Measurements from ENCODE around the gene MCRIP1. TPM values are rescaled to one million over a fixed set of nuclear protein-coding genes. Genes with fewer than 3 reads are reported as not detected.

The MCRIP1 gene
- polyA plus RNA-seq, 3 donors: 102 to 124 (median 122) TPM

Other genes with a start within 250 kb of the MCRIP1 start
- gene NPLOC4, start 196.2 kb downstream of the MCRIP1 start, polyA plus RNA-seq (ENCODE audit: insufficient read length in 3 of 3): 10 to 100 TPM; 51.0 to 78.2 (median 73.9) TPM
- 1 to 10 TPM; 2.6 to 7.0 (median 4.2) TPM for gene TSPAN10, start 196.1 kb downstream of the MCRIP1 start, polyA plus RNA-seq (ENCODE audit: insufficient read length in 3 of 3)
- 10 to 100 TPM; 11.2 to 13.4 (median 11.8) TPM for gene PDE6G, start 176.7 kb downstream of the MCRIP1 start, polyA plus RNA-seq (ENCODE audit: insufficient read length in 3 of 3)
- 10 to 100 TPM; 18.9 to 24.0 (median 22.3) TPM for gene OXLD1, start 166.7 kb downstream of the MCRIP1 start, polyA plus RNA-seq (ENCODE audit: insufficient read length in 3 of 3)
- 10 to 100 TPM; 16.8 to 21.9 (median 17.5) TPM for gene CCDC137, start 166.6 kb downstream of the MCRIP1 start, polyA plus RNA-seq (ENCODE audit: insufficient read length in 3 of 3)
- 10 to 100 TPM; 41.8 to 49.7 (median 47.0) TPM for gene ARL16, start 149.5 kb downstream of the MCRIP1 start, polyA plus RNA-seq (ENCODE audit: insufficient read length in 3 of 3)
- gene HGS, start 149.3 kb downstream of the MCRIP1 start, polyA plus RNA-seq (ENCODE audit: insufficient read length in 3 of 3): 100 to 1,000 TPM in 1 of 3 donors, 10 to 100 TPM in 2; 95.1 to 111 (median 96.5) TPM
- 10 to 100 TPM; 47.5 to 67.4 (median 59.2) TPM for gene MRPL12, start 129.9 kb downstream of the MCRIP1 start, polyA plus RNA-seq (ENCODE audit: insufficient read length in 3 of 3)
- gene SLC25A10, start 121.0 kb downstream of the MCRIP1 start, polyA plus RNA-seq (ENCODE audit: insufficient read length in 3 of 3): 10 to 100 TPM; 18.9 to 22.4 (median 22.3) TPM
- gene GCGR, start 29.1 kb downstream of the MCRIP1 start, polyA plus RNA-seq (ENCODE audit: insufficient read length in 3 of 3): 10 to 100 TPM; 11.1 to 14.0 (median 12.1) TPM
- under 1 TPM in 2 of 3 donors, not detected in 1; 0.14 to 0.44 TPM for gene PPP1R27, start 1.8 kb upstream of the MCRIP1 start, polyA plus RNA-seq (ENCODE audit: insufficient read length in 3 of 3)
- 100 to 1,000 TPM; 415 to 451 (median 445) TPM for gene P4HB, start 27.2 kb upstream of the MCRIP1 start, polyA plus RNA-seq (ENCODE audit: insufficient read length in 3 of 3)
- gene ARHGDIA, start 38.0 kb upstream of the MCRIP1 start, polyA plus RNA-seq (ENCODE audit: insufficient read length in 3 of 3): 100 to 1,000 TPM; 171 to 228 (median 216) TPM
- gene ALYREF, start 58.3 kb upstream of the MCRIP1 start, polyA plus RNA-seq (ENCODE audit: insufficient read length in 3 of 3): 10 to 100 TPM; 63.3 to 93.8 (median 83.9) TPM
- 100 to 1,000 TPM in 2 of 3 donors, 10 to 100 TPM in 1; 87.9 to 118 (median 117) TPM for gene ANAPC11, start 58.4 kb upstream of the MCRIP1 start, polyA plus RNA-seq (ENCODE audit: insufficient read length in 3 of 3)
- gene NPB, start 68.9 kb upstream of the MCRIP1 start, polyA plus RNA-seq (ENCODE audit: insufficient read length in 3 of 3): 1 to 10 TPM in 1 of 3 donors, under 1 TPM in 2; 0.71 to 1.2 (median 0.76) TPM
- gene PCYT2, start 78.1 kb upstream of the MCRIP1 start, polyA plus RNA-seq (ENCODE audit: insufficient read length in 3 of 3): 10 to 100 TPM; 49.6 to 55.1 (median 52.9) TPM
- 10 to 100 TPM; 14.0 to 21.3 (median 20.6) TPM for gene SIRT7, start 84.9 kb upstream of the MCRIP1 start, polyA plus RNA-seq (ENCODE audit: insufficient read length in 3 of 3)
- gene MAFG, start 94.4 kb upstream of the MCRIP1 start, polyA plus RNA-seq (ENCODE audit: insufficient read length in 3 of 3): 10 to 100 TPM; 12.9 to 14.9 (median 13.1) TPM
- 10 to 100 TPM; 26.8 to 38.2 (median 31.9) TPM for gene PYCR1, start 104.0 kb upstream of the MCRIP1 start, polyA plus RNA-seq (ENCODE audit: insufficient read length in 3 of 3)
- under 1 TPM; 0.17 to 0.36 (median 0.24) TPM for gene MYADML2, start 113.9 kb upstream of the MCRIP1 start, polyA plus RNA-seq (ENCODE audit: insufficient read length in 3 of 3)
- gene NOTUM, start 127.9 kb upstream of the MCRIP1 start, polyA plus RNA-seq (ENCODE audit: insufficient read length in 3 of 3): 1 to 10 TPM; 2.1 to 4.3 (median 2.4) TPM
- 10 to 100 TPM; 37.2 to 40.1 (median 37.4) TPM for gene ASPSCR1, start 144.3 kb upstream of the MCRIP1 start, polyA plus RNA-seq (ENCODE audit: insufficient read length in 3 of 3)
- gene CENPX, start 189.6 kb upstream of the MCRIP1 start, polyA plus RNA-seq (ENCODE audit: insufficient read length in 3 of 3): 10 to 100 TPM; 38.7 to 51.4 (median 48.5) TPM
- 10 to 100 TPM; 15.8 to 18.1 (median 16.6) TPM for gene LRRC45, start 190.0 kb upstream of the MCRIP1 start, polyA plus RNA-seq (ENCODE audit: insufficient read length in 3 of 3)
- 10 to 100 TPM; 13.4 to 17.1 (median 14.6) TPM for gene RAC3, start 198.4 kb upstream of the MCRIP1 start, polyA plus RNA-seq (ENCODE audit: insufficient read length in 3 of 3)
- gene DCXR, start 204.4 kb upstream of the MCRIP1 start, polyA plus RNA-seq (ENCODE audit: insufficient read length in 3 of 3): 100 to 1,000 TPM in 2 of 3 donors, 10 to 100 TPM in 1; 98.3 to 138 (median 102) TPM
- 10 to 100 TPM; 49.4 to 56.6 (median 54.8) TPM for gene RFNG, start 218.5 kb upstream of the MCRIP1 start, polyA plus RNA-seq (ENCODE audit: insufficient read length in 3 of 3)
- 100 to 1,000 TPM; 127 to 149 (median 140) TPM for gene GPS1, start 218.6 kb upstream of the MCRIP1 start, polyA plus RNA-seq (ENCODE audit: insufficient read length in 3 of 3)
- gene DUS1L, start 232.5 kb upstream of the MCRIP1 start, polyA plus RNA-seq (ENCODE audit: insufficient read length in 3 of 3): 10 to 100 TPM; 76.8 to 96.3 (median 90.9) TPM